Endodermal cell (in vitro differentiated cells): ENCODE results near the gene GRID1. TPM values are rescaled to one million over a fixed set of nuclear protein-coding genes. Genes with fewer than 3 reads are reported as not detected.

Experiments used
- DNase-seq: peaks from one replicate; pipeline ENCODE4 v3.0.0-alpha.2; 2017
- H3K27ac ChIP-seq: 2 replicates; pipeline ENCODE4 v1.5.1; 2013; ENCODE audit warnings: mild to moderate bottlenecking, low read depth, low read length, moderate library complexity
- H3K27me3 ChIP-seq: 2 replicates; pipeline ENCODE4 v1.6.1; 2013; ENCODE audit warnings: mild to moderate bottlenecking, low read length, moderate library complexity; ENCODE audit not compliant: insufficient read depth, control insufficient read depth, poor library complexity, severe bottlenecking
- H3K36me3 ChIP-seq: 2 replicates; pipeline ENCODE4 v1.7.0; 2013; ENCODE audit warnings: mild to moderate bottlenecking, low read length, moderate library complexity; ENCODE audit not compliant: control insufficient read depth, insufficient read depth
- H3K4me1 ChIP-seq: one replicate; pipeline ENCODE4 v1.7.0; 2013; ENCODE audit warnings: low read length; ENCODE audit not compliant: control insufficient read depth, insufficient read depth
- H3K4me3 ChIP-seq: 2 replicates; pipeline ENCODE4 v1.5.1; 2013; ENCODE audit warnings: mild to moderate bottlenecking, low read length, moderate library complexity
- H3K9ac ChIP-seq: 2 replicates; pipeline ENCODE4 v1.6.1; 2013; ENCODE audit warnings: mild to moderate bottlenecking, low read length, moderate library complexity; ENCODE audit not compliant: poor library complexity, severe bottlenecking; ENCODE audit errors: extremely low read depth
- H3K9me3 ChIP-seq: 2 replicates; pipeline ENCODE4 v1.6.1; 2013; ENCODE audit warnings: mild to moderate bottlenecking, low read length, moderate library complexity; ENCODE audit not compliant: control insufficient read depth
- H3K27ac Mint-ChIP-seq: 2 replicates; pipeline ENCODE4 v1.8.0; 2020; ENCODE audit warnings: mixed read lengths
- H3K27me3 Mint-ChIP-seq: 2 replicates; pipeline ENCODE4 v1.8.0; 2021; ENCODE audit warnings: mild to moderate bottlenecking, mixed read lengths; ENCODE audit not compliant: insufficient read depth
- H3K36me3 Mint-ChIP-seq: 2 replicates; pipeline ENCODE4 v1.8.0; 2020; ENCODE audit warnings: low read depth, mixed read lengths
- H3K4me1 Mint-ChIP-seq: 2 replicates; pipeline ENCODE4 v1.8.0; 2020; ENCODE audit warnings: mixed read lengths
- H3K4me3 Mint-ChIP-seq: 2 replicates; pipeline ENCODE4 v1.8.0; 2020; ENCODE audit warnings: mild to moderate bottlenecking, moderate library complexity, mixed read lengths
- H3K9me3 Mint-ChIP-seq: 2 replicates; pipeline ENCODE4 v1.8.0; 2020; ENCODE audit warnings: mild to moderate bottlenecking, mixed read lengths
- CTCF ChIP-seq: fragments of 200-600 bp; sonication (generic); conservative IDR thresholded peaks from 2 replicates; pipeline ENCODE4 v1.5.0; 2021; ENCODE audit warnings: antibody characterized with exemption, mild to moderate bottlenecking
- WGBS, 2 experiments: methylation state at CpG; one replicate each; pipeline versions ENCODE4 v1.1.5 to v1.1.7; 2013; ENCODE audit warnings: missing lambda C conversion rate in 2 of 2, mixed read lengths in 1 of 2; ENCODE audit not compliant: insufficient coverage in 1 of 2, insufficient read length in 1 of 2; 5-methylcytosine and 5-hydroxymethylcytosine counted together
- total RNA-seq, 2 donors: library from RNA; stranded (reverse); fragmentation: NEBNext Ultra II Directional in 1 of 2; extraction: Animal tissue kit (Norgen Biotek cat#: 25700) in 1 of 2; gene quantifications; 2 replicates in 1 of 2; 3 replicates in 1 of 2; pipeline ENCODE4 v1.2.1, GENCODE V29; 2021

GRID1 gene
- total RNA-seq, 2 donors from 2014 or later = 0.13 to 0.53 TPM

- 90% methylated on average over 8 to 14 of the region's 15 CpGs for WGBS, 2 experiments
- H3K36me3 Mint-ChIP-seq = no peaks in the 10 kb centered on the region
- no peaks in the 10 kb centered on the region for H3K27me3 ChIP-seq
These were observed 169.3 kb downstream of the GRID1 start for GRCh38 chr10:86197166-86197790.

GRCh38 chr10:86195521-86196157 is 171.0 kb downstream of the GRID1 start:
- Histone ChIP-seq H3K9ac (no peak overlapping the region), H3K36me3 (no peaks in the 10 kb centered on the region), H3K27me3 (no peaks in the 10 kb centered on the region), H3K4me1 (no peaks in the 10 kb centered on the region), H3K27ac (no peak overlapping the region), H3K9me3 (no peaks in the 10 kb centered on the region), H3K4me3 (no peak overlapping the region)
- TF ChIP-seq CTCF = no peak
- Mint-ChIP-seq H3K27ac (no peak overlapping the region), H3K4me3 (no peak overlapping the region), H3K27me3 (peaks cover 9% of the 10 kb centered on the region), H3K4me1 (no peaks in the 10 kb centered on the region), H3K9me3 (no peaks in the 10 kb centered on the region), H3K36me3 (no peaks in the 10 kb centered on the region)
- WGBS, 2 experiments = 90 to 93% methylated on average over 6 to 14 of the region's 14 CpGs
- DNase-seq = no peak

More at GRCh38 chr10:86197166-86197790, 169.3 kb downstream of the GRID1 start:
- TF ChIP-seq CTCF = no peak
- Histone ChIP-seq H3K4me3 (no peak overlapping the region), H3K9ac (no peak overlapping the region), H3K36me3 (no peaks in the 10 kb centered on the region), H3K9me3 (no peaks in the 10 kb centered on the region), H3K4me1 (no peaks in the 10 kb centered on the region), H3K27ac (no peak overlapping the region)
- Mint-ChIP-seq H3K27ac (no peak overlapping the region), H3K4me3 (no peak overlapping the region), H3K9me3 (no peaks in the 10 kb centered on the region), H3K4me1 (no peaks in the 10 kb centered on the region), H3K27me3 (peaks cover 7% of the 10 kb centered on the region)
- no peak for DNase-seq

- Mint-ChIP-seq H3K4me3 (no peak overlapping the region), H3K27ac (no peak overlapping the region), H3K9me3 (no peaks in the 10 kb centered on the region), H3K27me3 (peaks cover 9% of the 10 kb centered on the region), H3K36me3 (no peaks in the 10 kb centered on the region), H3K4me1 (no peaks in the 10 kb centered on the region)
- no peak overlapping the region for H3K9ac ChIP-seq
- DNase-seq = no peak
- no peaks in the 10 kb centered on the region for H3K4me1 ChIP-seq
- no peak overlapping the region for H3K27ac ChIP-seq
- TF ChIP-seq CTCF = no peak
- H3K4me3 ChIP-seq = no peak overlapping the region
- H3K36me3 ChIP-seq = no peaks in the 10 kb centered on the region
- H3K9me3 ChIP-seq = no peaks in the 10 kb centered on the region
- no peaks in the 10 kb centered on the region for H3K27me3 ChIP-seq
- 91 to 96% methylated on average over 4 to 5 of the region's 5 CpGs for WGBS, 2 experiments
These were observed 171.9 kb downstream of the GRID1 start for GRCh38 chr10:86194684-86195083.
